HEK293T (cell line): ENCODE measurements around the gene SCN4B.

ENCODE experiments used
- ARNT ChIP-seq: fragments of 450-650 bp; IDR thresholded peaks from 2 replicates; pipeline ENCODE4 v1.6.1; 2017; ENCODE audit warnings: mild to moderate bottlenecking
- BHLHE40 ChIP-seq: fragments of 450-650 bp; IDR thresholded peaks from 2 replicates; pipeline ENCODE4 v1.6.1; 2016; ENCODE audit warnings: mild to moderate bottlenecking, moderate library complexity, borderline replicate concordance
- CTBP1 ChIP-seq: fragments of 450-650 bp; IDR thresholded peaks from 2 replicates; pipeline ENCODE4 v1.6.1; 2016; ENCODE audit warnings: borderline replicate concordance
- SUZ12 ChIP-seq: fragments of 450-650 bp; IDR thresholded peaks from 2 replicates; pipeline ENCODE4 v1.6.1; 2016; ENCODE audit warnings: mild to moderate bottlenecking
- TARDBP ChIP-seq: fragments of 450-650 bp; IDR thresholded peaks from 2 replicates; pipeline ENCODE4 v1.6.1; 2016

GRCh38 chr11:118105657-118106305 lies 46.8 kb downstream of the SCN4B start:
- TF ChIP-seq TARDBP (no peak), SUZ12 (no peak), CTBP1 (no peak), ARNT (no peak), BHLHE40 (no peak)
